OCI-LY3 (cell line): Measurements from ENCODE around the gene PLCL1.
"Not testable (repeated sequence)": the region's sequence is repeated elsewhere in the genome, so short reads cannot be mapped to it uniquely, and the experiment has no call there.

Source experiments
- H2AFZ ChIP-seq: fragments of 200-600, 300-600 bp; shearing (Covaris generic); 2 replicates; pipeline ENCODE4 v1.6.0; 2014; ENCODE audit warnings: antibody characterized with exemption, low read depth, low read length
- H3K27ac ChIP-seq: fragments of 200-600, 300-600 bp; sonication (generic); 2 replicates; pipeline ENCODE4 v1.5.1; 2014; ENCODE audit warnings: mild to moderate bottlenecking, low read length, moderate library complexity, mixed read lengths
- H3K27me3 ChIP-seq: fragments of 200-600, 300-600 bp; sonication (generic); 2 replicates; pipeline ENCODE4 v1.6.1; 2014; ENCODE audit warnings: low read depth, low read length, mixed read lengths
- H3K36me3 ChIP-seq: fragments of 200-600, 300-600 bp; sonication (generic); replicated peaks from 2 replicates; pipeline ENCODE3; 2014; ENCODE audit warnings: low read depth, low read length, mixed read lengths
- H3K4me1 ChIP-seq: fragments of 300-600, 200-600 bp; sonication (generic); 2 replicates; pipeline ENCODE4 v1.6.1; 2014; ENCODE audit warnings: low read length, mixed read lengths
- H3K4me2 ChIP-seq: fragments of 200-600, 300-600 bp; sonication (generic); 2 replicates; pipeline ENCODE4 v1.6.1; 2014; ENCODE audit warnings: low read length, mixed read lengths
- H3K4me3 ChIP-seq: fragments of 300-600, 200-600 bp; sonication (generic); 2 replicates; pipeline ENCODE4 v1.5.1; 2014; ENCODE audit warnings: antibody characterized with exemption, mild to moderate bottlenecking, low read length, moderate library complexity
- H3K79me2 ChIP-seq: fragments of 300-600, 200-600 bp; shearing (Covaris generic); 2 replicates; pipeline ENCODE4 v1.6.1; 2014; ENCODE audit warnings: mild to moderate bottlenecking, low read length, mixed read lengths
- H3K9ac ChIP-seq: fragments of 300-600, 200-600 bp; shearing (Covaris generic); 2 replicates; pipeline ENCODE4 v1.6.0; 2014; ENCODE audit warnings: mild to moderate bottlenecking, low read length, moderate library complexity
- H3K9me3 ChIP-seq: fragments of 200-600, 300-600 bp; shearing (Covaris generic); 2 replicates; pipeline ENCODE4 v1.6.1; 2014; ENCODE audit warnings: low read length, mixed read lengths; ENCODE audit not compliant: insufficient read depth
- H4K20me1 ChIP-seq: fragments of 200-600, 300-600 bp; sonication (generic); 2 replicates; pipeline ENCODE4 v1.6.1; 2016; ENCODE audit warnings: low read length, mixed read lengths; ENCODE audit not compliant: insufficient read depth
- CTCF ChIP-seq: fragments of 200-600, 300-600 bp; sonication (generic); IDR thresholded peaks from 2 replicates; pipeline ENCODE4 v1.5.1; 2014; ENCODE audit warnings: antibody characterized with exemption, low read length, low read depth
- EZH2phosphoT487 ChIP-seq: fragments of 200-600 bp; shearing (Covaris generic); IDR thresholded peaks from 2 replicates; pipeline ENCODE4 v1.6.1; 2018; ENCODE audit warnings: antibody characterized with exemption, mixed run types, low read depth

The PLCL1 gene

GRCh38 chr2:198188982-198189381 lies 384.6 kb downstream of the PLCL1 start:
- no peak overlapping the region for H3K4me3 ChIP-seq
- TF ChIP-seq EZH2phosphoT487 (no peak), CTCF (no peak)
- H3K79me2 ChIP-seq = no peaks in the 10 kb centered on the region
- H3K4me2 ChIP-seq = no peak overlapping the region
- no peaks in the 10 kb centered on the region for H4K20me1 ChIP-seq
- H2AFZ ChIP-seq = no peak overlapping the region
- H3K36me3 ChIP-seq = no peaks in the 10 kb centered on the region
- no peaks in the 10 kb centered on the region for H3K4me1 ChIP-seq
- no peak overlapping the region for H3K27ac ChIP-seq
- H3K9ac ChIP-seq = no peak overlapping the region
- H3K9me3 ChIP-seq = no peaks in the 10 kb centered on the region
- H3K27me3 ChIP-seq = no peaks in the 10 kb centered on the region

- Histone ChIP-seq H2AFZ (no peak overlapping the region), H3K27ac (no peak overlapping the region), H3K9me3 (no peaks in the 10 kb centered on the region), H3K4me2 (no peak overlapping the region), H4K20me1 (no peaks in the 10 kb centered on the region), H3K4me1 (no peaks in the 10 kb centered on the region), H3K79me2 (no peaks in the 10 kb centered on the region), H3K4me3 (no peak overlapping the region), H3K9ac (no peak overlapping the region), H3K36me3 (no peaks in the 10 kb centered on the region), H3K27me3 (no peaks in the 10 kb centered on the region)
- TF ChIP-seq EZH2phosphoT487 = no peak
- TF ChIP-seq CTCF = no peak
Measured at GRCh38 chr2:198191651-198192050, 387.3 kb downstream of the PLCL1 start.

DNA sequence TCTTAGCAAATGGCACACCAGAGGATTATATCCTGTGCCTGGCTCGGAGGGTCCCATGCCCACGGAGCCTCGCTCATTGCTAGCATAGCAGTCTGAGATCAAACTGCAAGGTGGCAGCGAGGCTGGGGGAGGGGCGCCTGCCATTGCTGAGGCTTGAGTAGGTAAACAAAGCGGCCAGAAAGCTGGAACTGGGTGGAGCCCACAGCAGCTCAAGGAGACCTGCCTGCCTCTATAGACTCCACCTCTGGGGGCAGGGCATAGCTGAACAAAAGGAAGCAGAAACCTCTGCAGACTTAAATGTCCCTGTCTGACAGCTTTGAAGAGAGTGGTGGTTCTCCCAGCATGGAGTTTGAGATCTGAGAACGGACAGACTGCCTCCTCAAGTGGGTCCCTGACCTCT lies 392.2 kb downstream of the PLCL1 start:
- H2AFZ ChIP-seq, H3K79me2 ChIP-seq, H3K27me3 ChIP-seq, H3K36me3 ChIP-seq, H3K4me1 ChIP-seq, H3K9ac ChIP-seq, H3K4me2 ChIP-seq, H3K9me3 ChIP-seq, H3K27ac ChIP-seq, H3K4me3 ChIP-seq, H4K20me1 ChIP-seq: not testable (repeated sequence)
